HG03196 (cell line): ENCODE measurements around the gene SPCS2.

Experiments
- ATAC-seq: cut with Tn5 transposase; IDR thresholded peaks from one replicate; pipeline ENCODE4 v1.9.1; 2021; ENCODE audit not compliant: unreplicated experiment

SPCS2 gene

DNA sequence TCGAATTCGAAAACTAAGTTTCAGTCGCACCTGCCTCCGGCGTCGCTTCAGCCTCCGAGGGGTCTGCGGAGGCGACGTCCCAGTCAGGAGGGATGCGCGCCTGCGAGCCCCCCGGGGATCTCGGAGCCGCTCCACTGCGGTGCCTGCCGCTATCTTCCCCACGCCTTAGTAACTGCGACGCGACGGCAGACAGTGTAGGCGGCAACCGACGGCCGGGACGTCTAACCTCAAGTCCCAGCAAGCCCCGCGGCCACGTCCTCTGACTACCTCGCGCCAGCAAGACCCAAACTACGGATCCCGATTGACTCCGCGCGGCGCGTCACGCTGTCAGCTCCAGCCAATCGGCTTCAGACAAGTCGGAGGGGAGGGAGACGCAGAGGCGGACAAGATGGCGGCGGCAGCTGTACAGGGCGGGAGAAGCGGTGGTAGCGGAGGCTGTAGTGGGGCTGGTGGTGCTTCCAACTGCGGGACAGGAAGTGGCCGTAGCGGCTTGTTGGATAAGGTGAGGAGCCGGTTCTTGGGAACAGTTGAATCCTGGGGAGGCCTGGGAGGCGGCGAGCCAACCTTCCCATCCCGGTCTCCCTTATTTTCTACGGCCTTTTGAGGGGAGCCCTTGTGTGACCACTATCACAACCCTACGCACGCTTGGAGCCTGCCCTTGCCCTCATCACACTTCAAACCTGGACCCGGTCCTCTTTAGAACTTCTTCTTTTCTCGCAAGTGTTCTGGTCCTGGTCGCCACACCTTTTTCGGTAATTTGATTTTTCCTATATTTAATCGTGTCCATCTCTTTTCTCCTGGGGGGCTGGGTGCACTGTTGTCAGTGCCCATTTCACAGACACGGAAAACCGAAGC lies at the start of gene SPCS2, which contains the start of gene XRRA1:
SPCS2 (plus strand) TSS at position 369 of the 855 bp plus-strand sequence; CDS start at position 389, 20 bp downstream.
XRRA1 (minus strand) TSS at position 194 of the 855 bp plus-strand sequence. CDS start 8,213 bp downstream, outside the sequence.
- ATAC-seq = peak; percentile 84

DNA sequence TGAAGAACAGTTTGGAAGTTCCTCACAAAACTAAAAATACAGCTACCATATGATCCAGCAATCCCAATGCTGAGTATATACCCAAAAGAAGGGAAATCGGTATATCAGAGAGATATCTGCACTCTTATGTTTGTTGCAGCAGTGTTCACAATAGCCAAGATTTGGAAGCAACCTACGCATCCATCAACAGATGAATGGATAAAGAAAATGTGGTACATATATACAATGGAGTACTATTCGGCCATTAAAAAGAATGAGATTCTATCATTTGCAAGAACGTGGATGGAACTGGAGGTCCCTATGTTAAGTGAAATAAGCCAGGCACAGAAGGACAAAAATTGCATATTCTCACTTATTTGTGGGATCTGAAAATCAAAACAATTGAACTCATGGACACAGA lies 46.7 kb upstream of the SPCS2 start:
- no peak for ATAC-seq

DNA sequence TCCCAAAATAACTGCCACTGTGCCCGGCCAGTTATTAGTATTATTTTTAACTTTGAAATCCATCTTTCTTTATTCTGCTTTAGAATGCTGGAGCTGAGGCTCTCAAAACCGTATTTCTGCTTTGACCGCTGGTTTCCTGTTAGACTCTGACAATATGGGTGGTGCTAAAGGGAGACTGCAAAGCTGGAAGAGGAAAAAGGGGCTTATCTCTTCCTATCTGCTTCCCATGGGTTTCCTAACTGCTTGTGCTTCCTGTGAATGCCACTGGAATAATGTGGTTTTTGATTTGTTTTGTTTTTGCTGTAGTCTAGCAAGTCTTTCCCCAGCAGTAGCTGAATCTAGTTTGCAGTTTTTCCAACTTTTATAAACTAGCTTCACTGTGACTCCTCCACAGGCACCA lies 43.7 kb upstream of the SPCS2 start:
- ATAC-seq = no peak

DNA sequence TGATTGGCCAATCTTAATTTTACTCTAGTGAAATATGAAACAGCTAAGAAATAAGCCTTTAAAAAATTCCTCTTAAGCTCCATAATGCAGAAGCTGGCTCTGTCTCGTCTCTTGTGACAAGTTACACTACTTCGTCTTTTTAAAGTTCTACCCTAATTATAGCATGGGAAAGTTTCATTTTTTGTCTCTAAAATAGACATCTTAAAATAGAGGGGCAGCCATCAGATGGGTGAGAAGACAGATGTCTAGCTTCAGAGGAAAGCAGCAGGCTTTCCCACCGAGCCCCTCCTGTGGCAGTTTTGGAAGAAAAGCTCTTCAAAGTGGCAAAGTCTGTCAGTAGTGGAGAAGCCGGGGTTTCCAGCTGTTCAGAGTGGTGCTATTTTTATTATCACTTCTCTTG lies 39.7 kb upstream of the SPCS2 start:
- no peak for ATAC-seq

DNA sequence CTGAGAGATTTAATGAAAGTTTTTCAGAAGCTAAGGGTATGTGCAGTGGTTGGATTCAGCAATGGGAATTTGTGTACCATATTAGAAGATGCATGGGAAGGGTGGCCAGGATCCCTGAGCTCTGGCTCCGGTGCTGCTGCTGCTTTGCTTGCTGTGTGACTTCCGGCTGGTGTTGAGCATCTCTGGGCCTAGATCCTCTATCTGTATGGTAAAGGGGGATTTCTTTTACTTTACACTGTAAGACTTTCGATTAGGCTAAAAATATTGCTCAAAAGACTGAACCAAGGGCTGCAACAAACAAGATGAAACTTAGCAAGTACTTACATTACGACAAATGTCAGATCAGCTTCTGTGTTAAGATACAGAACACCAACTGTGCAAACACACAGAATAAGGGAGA lies 39.3 kb upstream of the SPCS2 start:
- no peak for ATAC-seq

DNA sequence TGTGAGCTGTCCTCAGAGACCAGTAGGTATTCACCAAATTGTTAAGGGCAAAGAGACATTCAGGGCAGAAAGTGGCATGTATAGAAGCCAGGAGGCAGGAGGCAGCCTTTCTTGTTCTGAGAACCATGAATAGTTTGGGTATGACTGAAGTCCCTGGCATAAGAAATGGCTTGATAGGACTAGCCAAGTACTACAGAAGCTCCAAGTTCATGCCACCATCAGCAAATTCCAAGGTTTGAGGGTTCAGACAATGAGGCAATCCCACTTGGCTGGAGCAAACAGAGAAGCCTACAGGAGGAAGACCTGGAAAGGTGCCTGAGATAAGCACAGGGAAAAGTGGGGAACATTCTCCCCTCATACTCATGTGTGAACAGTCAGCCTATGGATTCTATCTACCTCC lies 25.9 kb upstream of the SPCS2 start:
- ATAC-seq = no peak

DNA sequence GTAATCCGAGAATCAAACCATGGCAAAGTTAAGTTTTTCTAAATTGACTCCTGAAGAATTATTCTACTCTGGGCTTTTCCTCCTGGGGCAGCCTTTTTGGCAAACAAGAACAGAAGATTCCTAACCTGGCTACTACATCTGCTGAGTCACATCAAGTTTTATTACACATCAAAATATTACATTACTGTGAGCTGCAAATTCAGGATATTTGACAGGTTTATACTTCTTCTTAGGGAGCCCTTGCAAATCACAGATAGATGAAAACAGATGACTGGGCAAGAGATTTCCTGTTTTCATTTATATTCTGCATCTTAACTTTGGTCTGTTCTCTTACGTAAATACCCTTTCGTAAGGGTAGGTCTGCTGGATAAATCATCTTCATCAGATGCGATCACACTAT lies 23.8 kb upstream of the SPCS2 start:
- ATAC-seq = no peak

DNA sequence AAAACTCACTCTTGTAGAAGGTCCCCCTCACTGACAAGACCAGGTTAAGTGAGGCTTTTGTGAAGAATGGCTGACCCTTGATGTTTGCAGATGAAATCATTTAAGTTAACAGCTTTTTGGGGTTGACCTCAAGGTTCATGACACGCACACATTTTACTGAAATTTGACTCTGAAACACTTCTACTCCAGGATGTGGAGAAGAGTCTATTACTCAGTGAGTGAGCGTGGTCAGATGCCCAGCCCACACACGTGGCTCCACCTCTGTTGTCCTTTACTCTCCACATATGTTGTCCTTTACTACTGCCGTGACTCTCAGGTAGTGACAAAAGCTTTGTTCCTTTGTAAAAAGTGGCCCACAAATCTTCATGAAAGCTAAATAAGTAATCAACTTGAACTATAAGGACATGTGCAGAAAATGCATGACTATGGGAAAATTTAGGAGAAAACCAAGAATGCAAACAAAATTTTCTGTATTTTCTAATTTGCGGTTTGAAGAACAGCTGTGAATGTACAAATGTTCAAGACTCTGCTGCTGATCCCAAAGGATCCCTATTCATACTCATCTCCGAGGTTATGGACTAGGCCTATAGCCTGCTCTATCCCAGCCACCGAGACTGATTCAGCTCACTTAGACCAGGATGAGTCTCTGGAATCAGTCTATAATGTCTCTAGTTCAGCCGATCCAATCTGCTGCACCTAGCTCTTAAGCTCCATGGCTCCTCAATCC lies 22.6 kb upstream of the SPCS2 start:
- ATAC-seq = no peak

DNA sequence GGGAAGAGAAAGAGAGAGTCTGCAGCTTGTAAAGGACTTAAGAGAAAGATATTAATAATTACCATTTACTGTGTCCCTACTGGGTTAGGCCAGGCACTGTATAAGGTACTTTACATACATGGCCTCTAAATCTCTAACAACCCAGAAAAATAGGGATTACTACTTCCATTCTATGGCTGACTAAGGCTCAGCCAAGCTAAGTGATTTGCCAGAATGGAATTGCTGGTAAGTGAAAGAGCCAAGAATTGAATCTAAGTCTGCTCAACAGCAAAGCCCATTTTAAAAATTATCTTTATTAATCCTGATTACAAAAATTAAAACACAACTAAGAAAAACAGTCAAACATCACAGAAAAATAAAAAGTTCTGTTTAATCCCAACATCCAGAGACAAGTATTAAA lies 21.6 kb upstream of the SPCS2 start:
- no peak for ATAC-seq

DNA sequence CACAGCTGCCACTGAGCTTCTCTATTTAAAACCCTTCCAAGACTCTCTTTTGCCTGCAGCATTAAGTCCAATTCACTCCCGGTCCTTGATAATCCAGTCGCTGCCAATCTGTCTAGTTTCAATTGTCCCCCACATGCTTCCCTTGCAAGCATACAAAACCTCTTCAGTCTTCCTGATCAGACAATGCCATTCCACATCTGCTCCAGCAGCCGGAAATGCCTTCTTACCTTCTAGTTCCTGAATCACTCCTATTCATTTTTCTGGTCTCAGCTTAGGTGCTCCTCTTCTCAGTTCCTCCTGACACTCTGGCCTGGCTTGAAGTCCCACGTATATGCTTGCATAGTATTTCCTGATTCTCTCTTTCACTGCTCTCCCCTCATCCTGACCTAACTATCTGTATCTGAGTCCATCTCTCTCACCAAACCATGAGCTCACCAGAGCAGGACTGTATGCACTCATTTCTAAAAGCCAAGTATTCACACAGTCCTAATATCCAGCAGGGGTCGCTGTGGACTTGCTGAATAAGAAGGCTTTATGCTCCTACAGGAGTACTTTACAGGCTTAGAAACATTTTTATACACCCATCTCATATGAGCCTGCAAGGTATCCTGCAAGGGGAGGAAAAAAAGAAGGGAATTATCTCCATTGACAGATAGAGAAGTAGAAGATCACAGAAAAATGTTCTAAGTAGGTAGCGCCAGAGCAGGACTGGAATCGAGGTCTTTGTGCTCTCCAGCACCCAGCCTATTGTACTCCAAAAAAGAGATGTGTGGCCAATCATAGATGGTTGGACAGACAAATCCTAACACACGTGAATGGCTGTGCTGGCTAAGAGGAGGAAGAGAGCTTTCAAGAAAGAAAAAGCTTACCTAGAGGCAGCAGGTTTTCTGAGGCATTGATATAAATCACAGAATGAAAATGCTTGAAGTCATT lies 19.4 kb upstream of the SPCS2 start:
- ATAC-seq = no peak

DNA sequence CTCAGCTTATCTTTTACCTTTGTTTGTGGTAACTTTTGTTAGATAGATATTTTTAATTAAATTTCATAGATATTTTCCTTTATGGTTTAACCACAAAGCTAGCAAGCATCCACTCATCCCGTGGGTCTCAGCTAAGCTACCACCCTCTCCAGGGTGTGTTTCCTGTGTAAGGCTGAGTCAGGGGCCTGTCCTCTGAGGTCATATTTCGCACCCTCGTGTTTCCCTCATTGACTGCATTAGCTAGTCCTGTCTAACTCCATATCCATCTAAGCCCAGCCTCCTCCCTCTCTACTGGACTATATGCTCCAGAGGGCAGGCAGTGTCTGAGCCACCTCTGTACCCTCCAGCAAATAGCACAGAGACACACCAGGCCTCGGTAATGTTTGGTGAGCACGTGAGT lies 16.9 kb upstream of the SPCS2 start:
- ATAC-seq = no peak

DNA sequence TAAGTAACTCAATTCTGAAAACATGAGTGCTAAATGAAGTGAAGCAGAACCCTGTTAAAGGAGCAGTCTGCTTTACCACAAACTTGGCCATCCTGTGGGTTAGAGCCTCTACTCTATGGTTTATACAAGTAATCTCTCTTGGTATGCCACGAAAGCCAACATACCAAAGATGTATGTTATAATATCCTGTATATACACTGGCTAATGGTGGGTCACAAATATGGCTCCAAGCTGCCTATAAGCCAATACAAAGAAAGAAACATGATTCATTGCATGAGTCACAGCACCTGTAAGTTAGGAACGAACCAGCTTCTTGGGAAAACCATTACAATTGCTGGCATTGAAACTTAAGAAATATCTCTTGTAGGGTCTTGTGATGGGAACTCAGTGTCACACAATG lies 16.3 kb upstream of the SPCS2 start:
- ATAC-seq = no peak

DNA sequence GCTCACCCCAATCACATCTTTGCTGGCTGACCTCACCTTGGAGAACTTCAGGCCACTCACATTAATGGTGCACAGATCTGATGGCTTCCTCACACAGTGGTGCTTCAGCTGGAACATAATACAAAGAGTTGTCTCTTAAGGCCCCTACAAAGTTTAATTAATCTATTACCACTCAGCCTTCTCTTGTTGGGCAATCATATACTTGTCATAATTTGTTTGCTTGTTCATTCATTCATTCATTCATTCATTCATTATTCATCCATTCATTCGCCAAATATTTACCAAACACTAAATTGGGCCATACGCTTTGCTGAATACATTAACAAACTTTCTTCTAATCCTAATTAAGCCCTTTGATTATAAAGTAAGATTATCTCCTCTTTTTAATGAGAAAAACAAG lies 15.3 kb upstream of the SPCS2 start:
- no peak for ATAC-seq

DNA sequence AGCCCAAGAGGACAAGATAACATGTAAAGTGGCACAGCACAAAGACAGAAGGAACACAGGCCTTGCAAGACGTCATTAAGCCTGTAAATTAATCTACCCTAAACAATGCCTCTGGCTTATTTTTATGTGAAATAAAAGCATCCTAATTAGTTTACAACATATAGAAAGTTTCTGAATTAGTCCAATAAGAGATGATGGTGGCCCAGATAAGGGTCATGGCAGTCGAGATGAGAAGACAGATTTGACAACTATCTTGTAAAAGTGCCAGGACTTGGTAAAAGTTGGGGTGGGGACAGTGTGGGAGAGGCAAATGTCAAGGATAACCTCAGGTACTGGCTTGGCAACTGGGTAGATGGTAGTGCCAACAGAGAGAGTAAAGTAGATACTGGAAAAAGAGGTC lies 13.8 kb upstream of the SPCS2 start:
- ATAC-seq = no peak

DNA sequence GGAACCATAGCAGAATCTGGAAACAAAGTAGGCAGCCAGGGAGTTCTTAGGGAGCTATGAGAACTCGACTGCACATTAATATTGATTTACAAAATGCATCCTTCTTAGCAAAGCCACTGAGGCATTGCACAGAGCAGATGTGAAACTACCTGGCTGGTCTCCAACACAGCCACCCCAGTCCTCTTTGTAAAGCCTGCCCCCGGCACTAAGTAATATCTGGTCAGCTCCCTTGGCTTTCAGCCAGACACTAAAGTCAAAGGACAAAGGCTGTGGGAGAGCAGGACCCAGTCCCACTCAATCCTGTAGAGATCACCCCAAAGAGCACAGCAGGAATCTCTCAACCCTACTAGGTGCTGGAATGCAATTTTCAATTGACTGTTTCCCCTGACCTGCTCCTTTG lies 13.0 kb upstream of the SPCS2 start:
- ATAC-seq = no peak

DNA sequence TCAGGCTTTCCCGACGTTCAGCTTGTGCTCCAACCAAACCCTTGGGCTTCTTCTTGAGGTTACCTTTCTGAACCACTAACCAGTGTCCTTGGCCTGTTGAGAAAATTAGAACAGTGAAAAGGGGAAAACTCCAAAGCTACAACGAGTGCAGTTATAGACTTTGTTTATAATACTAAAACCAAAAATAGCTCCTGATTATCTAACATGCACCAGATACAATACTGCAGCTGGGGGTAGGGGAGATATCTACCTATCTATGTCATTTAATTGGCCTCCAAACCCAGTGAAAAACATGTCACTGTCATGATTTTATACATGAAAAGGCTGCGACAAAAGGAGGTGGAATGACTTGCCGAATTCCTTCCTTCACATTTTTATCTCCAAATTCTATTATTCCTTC lies 12.1 kb upstream of the SPCS2 start:
- ATAC-seq = no peak

DNA sequence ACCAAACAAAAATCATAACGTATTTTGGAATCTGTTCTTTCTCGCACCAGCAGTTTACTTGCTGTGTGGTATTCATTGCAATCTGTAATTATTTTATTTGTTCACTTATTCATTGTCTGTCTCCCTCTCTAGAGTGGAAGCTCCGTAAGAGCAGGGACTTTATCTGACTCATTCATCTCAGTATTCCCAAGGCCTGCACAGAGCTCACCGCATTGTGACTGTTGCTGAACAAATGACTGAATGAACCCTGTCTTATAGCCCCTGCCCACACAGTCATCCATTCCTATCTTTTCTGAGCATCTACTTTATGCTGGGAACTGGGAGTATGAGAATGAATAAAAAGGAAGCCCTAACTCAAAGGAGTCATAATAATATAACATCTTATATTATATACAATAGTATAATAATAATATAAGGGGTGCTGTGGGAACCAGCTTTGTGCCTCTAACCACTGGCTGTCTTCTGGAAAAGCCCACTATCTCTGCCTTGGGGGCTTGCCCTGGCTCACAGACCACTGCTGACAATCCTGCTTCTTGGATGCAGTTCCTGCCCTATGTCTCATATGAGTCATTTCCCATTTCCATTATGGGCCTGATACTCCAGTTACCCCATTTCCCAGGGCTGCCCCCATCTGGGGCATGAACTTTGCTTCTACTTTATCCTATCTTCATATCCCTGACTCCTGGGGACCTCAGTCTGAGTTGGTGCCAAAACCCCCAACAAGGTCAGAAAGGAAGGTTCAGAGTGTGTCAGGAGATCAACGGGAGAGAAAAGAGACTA lies 11.2 kb upstream of the SPCS2 start:
- ATAC-seq = no peak

DNA sequence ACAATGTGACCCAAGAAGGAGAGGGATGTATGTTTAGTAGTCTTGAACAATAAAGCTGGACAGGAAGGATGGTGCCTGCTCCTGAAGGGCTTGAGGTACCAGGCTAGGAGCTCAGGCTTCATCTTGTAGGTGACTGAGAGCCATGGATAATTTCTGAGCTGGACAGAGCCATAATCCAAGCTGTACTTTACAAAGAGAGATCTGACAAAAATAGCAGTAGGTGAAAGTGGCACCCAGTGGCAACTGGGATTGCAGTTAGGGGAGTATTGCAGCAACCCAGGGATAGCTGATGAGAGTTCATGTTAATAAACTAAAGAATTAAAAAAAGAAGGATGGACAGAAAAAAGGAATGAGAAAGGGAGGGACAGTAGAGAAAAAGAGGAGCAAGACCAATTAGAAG lies 7.6 kb upstream of the SPCS2 start:
- no peak for ATAC-seq

DNA sequence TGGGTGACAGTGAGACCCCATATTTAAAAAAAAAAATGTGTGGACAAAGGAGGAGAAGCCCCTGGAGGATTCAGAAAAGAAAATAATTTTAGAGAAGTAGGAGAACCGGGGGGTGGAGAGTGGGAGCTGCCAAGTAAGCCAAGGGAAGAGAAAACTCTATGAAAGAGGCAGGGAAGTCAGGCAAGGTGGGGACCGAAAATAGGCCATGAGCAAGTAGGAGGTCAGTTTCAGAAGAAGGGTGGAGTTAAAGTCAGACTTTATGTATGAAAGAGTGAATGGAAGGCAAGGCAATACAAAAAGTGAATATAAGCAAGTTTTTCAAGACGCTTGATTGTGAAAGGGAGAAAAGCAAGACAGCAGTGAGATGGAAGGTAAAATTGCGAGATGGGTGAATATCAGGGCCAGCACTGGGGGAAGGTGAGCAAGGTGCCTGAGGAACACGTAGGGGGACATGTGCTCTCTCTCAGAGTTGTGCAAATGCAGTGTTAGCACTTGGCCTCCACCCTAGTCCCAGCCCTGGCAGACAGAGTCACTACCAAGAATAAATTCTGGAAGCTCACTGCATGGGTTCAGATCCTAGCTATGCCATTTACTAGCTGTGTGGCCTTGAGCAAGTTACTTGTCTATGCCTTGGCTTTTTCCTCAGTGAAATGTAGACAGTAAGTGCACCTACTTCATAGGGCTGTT lies 6.8 kb upstream of the SPCS2 start:
- no peak for ATAC-seq

DNA sequence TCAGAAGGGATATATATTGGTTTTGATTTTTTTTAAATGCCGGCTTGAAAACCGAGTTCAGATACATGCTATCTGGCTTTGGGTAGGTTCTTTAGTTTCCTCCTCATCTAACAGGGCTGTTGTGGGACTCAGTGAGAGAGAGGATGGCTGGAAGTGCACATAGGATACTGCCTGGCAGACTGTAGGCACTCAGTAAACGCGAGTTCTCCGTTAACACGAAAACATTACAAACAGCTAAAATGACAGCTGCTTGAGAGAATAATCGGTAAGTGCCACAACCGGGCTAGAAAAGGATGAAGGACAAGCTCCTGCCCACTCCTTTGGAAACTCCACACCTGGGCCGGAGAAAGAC lies 544 bp upstream of the SPCS2 start:
- peak; percentile 15 for ATAC-seq
